Measurements from ENCODE around the gene DR1.

DNA sequence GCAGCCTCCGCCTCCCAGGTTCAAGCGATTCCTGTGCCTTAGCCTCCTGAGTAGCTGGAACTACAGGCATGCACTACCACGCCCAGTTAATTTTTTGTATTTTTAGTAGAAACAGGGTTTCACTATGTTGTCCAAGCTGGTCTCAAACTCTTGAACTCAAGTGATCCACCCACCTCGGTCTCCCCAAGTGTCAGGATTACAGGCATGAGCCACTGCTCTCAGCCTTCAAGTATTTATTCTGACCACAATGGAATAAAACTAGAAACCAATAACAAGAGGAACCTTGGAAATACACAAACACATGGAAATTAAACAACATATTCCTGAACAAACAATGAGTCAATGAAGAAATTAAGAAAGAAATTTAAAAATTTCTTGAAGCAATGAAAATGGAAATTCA lies 32.7 kb upstream of the DR1 start:
- TF ChIP-seq, protein P1, sequence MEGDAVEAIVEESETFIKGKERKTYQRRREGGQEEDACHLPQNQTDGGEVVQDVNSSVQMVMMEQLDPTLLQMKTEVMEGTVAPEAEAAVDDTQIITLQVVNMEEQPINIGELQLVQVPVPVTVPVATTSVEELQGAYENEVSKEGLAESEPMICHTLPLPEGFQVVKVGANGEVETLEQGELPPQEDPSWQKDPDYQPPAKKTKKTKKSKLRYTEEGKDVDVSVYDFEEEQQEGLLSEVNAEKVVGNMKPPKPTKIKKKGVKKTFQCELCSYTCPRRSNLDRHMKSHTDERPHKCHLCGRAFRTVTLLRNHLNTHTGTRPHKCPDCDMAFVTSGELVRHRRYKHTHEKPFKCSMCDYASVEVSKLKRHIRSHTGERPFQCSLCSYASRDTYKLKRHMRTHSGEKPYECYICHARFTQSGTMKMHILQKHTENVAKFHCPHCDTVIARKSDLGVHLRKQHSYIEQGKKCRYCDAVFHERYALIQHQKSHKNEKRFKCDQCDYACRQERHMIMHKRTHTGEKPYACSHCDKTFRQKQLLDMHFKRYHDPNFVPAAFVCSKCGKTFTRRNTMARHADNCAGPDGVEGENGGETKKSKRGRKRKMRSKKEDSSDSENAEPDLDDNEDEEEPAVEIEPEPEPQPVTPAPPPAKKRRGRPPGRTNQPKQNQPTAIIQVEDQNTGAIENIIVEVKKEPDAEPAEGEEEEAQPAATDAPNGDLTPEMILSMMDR (IDR thresholded peaks at IDR 0.05), result no peak
- TF ChIP-seq POLR2A (IDR thresholded peaks at IDR 0.05) (no peak), EP300 (IDR thresholded peaks at IDR 0.05) (no peak)

Data from ovary (tissue), 3 donors.